Limb (tissue), 2 donors: ENCODE results near the gene SLC47A1.
"Not testable (repeated sequence)": the region's sequence is repeated elsewhere in the genome, so short reads cannot be mapped to it uniquely, and the experiment has no call there.

ENCODE experiments used
- DNase-seq, 2 donors: peaks; one replicate each; pipeline ENCODE4 v3.0.0-alpha.2; 2016; ENCODE audit errors: extremely low spot score in 2 of 2

SLC47A1 gene

GRCh38 chr17:19519388-19520291, 14.0 kb upstream of the SLC47A1 start:
- not testable (repeated sequence) for DNase-seq

GRCh38 chr17:19520641-19521040, 13.0 kb upstream of the SLC47A1 start:
- no peak for DNase-seq

- DNase-seq = no peak
These were observed 10.0 kb upstream of the SLC47A1 start for GRCh38 chr17:19523690-19524089.

GRCh38 chr17:19526950-19527349, 6.7 kb upstream of the SLC47A1 start:
- DNase-seq = not testable (repeated sequence)

GRCh38 chr17:19531780-19532501, 1.7 kb upstream of the SLC47A1 start:
- no peak for DNase-seq

- no peak for DNase-seq
These were observed 477 bp upstream of the SLC47A1 start for GRCh38 chr17:19533036-19533717.

- no peak for DNase-seq
These were observed 1.0 kb downstream of the SLC47A1 start for GRCh38 chr17:19534562-19535149.

GRCh38 chr17:19537111-19537510, 3.5 kb downstream of the SLC47A1 start:
- DNase-seq = no peak

GRCh38 chr17:19538095-19539039, 4.7 kb downstream of the SLC47A1 start:
- no peak for DNase-seq

GRCh38 chr17:19539040-19539399, 5.4 kb downstream of the SLC47A1 start:
- DNase-seq = no peak

- no peak for DNase-seq
These were observed 6.2 kb downstream of the SLC47A1 start for GRCh38 chr17:19539841-19540311.

- DNase-seq = no peak
These were observed 7.2 kb downstream of the SLC47A1 start for GRCh38 chr17:19540706-19541370.

GRCh38 chr17:19541445-19541844, 7.8 kb downstream of the SLC47A1 start:
- no peak for DNase-seq

- DNase-seq = no peak
These were observed 8.6 kb downstream of the SLC47A1 start for GRCh38 chr17:19542247-19542646.

- no peak for DNase-seq
These were observed 10.7 kb downstream of the SLC47A1 start for GRCh38 chr17:19544366-19544765.

GRCh38 chr17:19546289-19547065, 12.8 kb downstream of the SLC47A1 start:
- DNase-seq = no peak

- DNase-seq = no peak
These were observed 16.3 kb downstream of the SLC47A1 start for GRCh38 chr17:19549746-19550623.

- DNase-seq = no peak
These were observed 17.5 kb downstream of the SLC47A1 start for GRCh38 chr17:19551165-19551564.
